GM12891 (cell line): Measurements from ENCODE around the gene ASB9.

ENCODE experiments used
- POLR2A ChIP-seq: IDR thresholded peaks from 2 replicates; pipeline ENCODE4 v1.6.1; 2011; ENCODE audit warnings: low read depth, low read length, control low read depth
- POLR2AphosphoS5 ChIP-seq: IDR thresholded peaks from 2 replicates; pipeline ENCODE4 v1.6.1; 2011; ENCODE audit warnings: low read depth, low read length, control low read depth

DNA sequence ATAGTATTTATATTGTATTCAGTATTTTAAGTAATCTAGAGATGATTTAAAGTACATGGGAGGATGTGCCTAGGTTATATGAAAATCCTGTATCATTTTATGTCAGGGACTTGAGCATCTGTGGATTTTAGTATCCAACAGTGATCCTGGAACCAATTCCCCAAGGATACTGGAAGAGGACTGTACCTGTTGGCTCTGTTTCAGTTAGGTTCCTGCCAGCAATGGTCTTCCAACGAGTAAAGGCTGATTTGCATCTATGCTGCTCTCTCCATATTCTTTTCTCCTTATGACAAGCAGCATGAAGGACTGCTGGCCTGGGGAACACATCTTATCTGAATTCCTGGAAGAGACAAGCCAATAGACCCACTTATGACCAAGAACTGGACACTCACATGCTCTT is 34.9 kb downstream of the ASB9 start:
- no peak for TF ChIP-seq POLR2A
- TF ChIP-seq POLR2AphosphoS5 = no peak
